ENCODE measurements around the gene ITGA5. TPM values are rescaled to one million over a fixed set of nuclear protein-coding genes. Genes with fewer than 3 reads are reported as not detected.
A peak's percentile ranks its signal among the peaks of the same experiment; 100 is the strongest.

The ITGA5 gene
- total and polyA plus RNA-seq, 9 donors, result 32.6 to 100.0 (median 41.5) TPM

- H3K4me1 ChIP-seq (ENCODE audit: insufficient read depth), result peaks cover 6% of the 10 kb centered on the region
- peak overlapping the region in 1 of 2 donors; percentile 15 for H3K27ac ChIP-seq
- no peaks in the 10 kb centered on the region for H3K27me3 ChIP-seq
- H3K9me3 ChIP-seq, result no peaks in the 10 kb centered on the region
- TF ChIP-seq, protein P1, sequence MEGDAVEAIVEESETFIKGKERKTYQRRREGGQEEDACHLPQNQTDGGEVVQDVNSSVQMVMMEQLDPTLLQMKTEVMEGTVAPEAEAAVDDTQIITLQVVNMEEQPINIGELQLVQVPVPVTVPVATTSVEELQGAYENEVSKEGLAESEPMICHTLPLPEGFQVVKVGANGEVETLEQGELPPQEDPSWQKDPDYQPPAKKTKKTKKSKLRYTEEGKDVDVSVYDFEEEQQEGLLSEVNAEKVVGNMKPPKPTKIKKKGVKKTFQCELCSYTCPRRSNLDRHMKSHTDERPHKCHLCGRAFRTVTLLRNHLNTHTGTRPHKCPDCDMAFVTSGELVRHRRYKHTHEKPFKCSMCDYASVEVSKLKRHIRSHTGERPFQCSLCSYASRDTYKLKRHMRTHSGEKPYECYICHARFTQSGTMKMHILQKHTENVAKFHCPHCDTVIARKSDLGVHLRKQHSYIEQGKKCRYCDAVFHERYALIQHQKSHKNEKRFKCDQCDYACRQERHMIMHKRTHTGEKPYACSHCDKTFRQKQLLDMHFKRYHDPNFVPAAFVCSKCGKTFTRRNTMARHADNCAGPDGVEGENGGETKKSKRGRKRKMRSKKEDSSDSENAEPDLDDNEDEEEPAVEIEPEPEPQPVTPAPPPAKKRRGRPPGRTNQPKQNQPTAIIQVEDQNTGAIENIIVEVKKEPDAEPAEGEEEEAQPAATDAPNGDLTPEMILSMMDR (IDR thresholded peaks at IDR 0.05), result no peak
- TF ChIP-seq EP300 (IDR thresholded peaks at IDR 0.05) (no peak), POLR2A (IDR thresholded peaks at IDR 0.05) (no peak)
- no peaks in the 10 kb centered on the region for H3K36me3 ChIP-seq
- peak; percentile 64 to 80 (median 73) for DNase-seq
- intact Hi-C loops (cut with DNase I), result no loop called here
- WGBS, 3 donors, result 5 to 16% (median 13%) methylated on average over 9 of the region's 9 CpGs
- H3K4me3 ChIP-seq, result no peak overlapping the region
These were observed 13.1 kb upstream of the ITGA5 start for GRCh38 chr12:54431911-54432814.

DNA sequence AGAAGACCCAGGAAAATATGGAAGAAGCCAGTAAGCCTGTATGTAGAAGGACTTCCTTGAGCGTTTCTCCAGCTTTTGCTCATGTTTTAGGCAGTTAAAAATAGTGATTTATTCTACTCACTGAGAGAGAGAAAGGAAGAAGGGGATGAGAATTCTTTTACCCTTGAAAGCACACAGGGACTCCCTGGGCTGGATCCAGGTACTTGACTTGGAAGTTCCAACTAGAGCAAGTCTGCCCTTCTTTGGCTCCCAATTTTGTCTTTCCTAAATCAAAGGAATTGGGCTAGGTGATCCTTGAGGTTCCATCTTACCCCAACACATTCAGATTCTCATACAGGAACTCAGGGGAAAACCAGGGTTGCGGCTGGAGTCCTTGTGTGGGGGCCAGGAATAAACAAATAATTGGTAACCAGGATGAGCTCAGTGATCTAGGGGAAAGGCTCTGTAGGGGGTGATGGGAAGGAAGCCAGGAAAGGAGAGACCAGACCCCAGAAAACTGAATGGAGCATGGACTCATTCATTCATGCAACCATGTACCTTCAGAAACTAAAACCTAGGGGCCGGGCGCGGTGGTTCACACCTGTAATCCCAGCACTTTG, 11.5 kb upstream of the ITGA5 start:
- Histone ChIP-seq H3K27me3 (no peaks in the 10 kb centered on the region), H3K4me1 (ENCODE audit: insufficient read depth) (peaks cover 6% of the 10 kb centered on the region), H3K4me3 (no peak overlapping the region), H3K27ac (no peak overlapping the region), H3K9me3 (no peaks in the 10 kb centered on the region), H3K36me3 (no peaks in the 10 kb centered on the region)
- TF ChIP-seq, protein P1 (IDR thresholded peaks at IDR 0.05), result no peak
- TF ChIP-seq EP300 (IDR thresholded peaks at IDR 0.05), result no peak
- no peak for TF ChIP-seq POLR2A (IDR thresholded peaks at IDR 0.05)
- 86 to 95% (median 94%) methylated on average over 5 of the region's 5 CpGs for whole genome bisulfite sequencing, 3 donors
- no peak for DNase-seq
- intact Hi-C loops (cut with DNase I), result no loop called here

DNA sequence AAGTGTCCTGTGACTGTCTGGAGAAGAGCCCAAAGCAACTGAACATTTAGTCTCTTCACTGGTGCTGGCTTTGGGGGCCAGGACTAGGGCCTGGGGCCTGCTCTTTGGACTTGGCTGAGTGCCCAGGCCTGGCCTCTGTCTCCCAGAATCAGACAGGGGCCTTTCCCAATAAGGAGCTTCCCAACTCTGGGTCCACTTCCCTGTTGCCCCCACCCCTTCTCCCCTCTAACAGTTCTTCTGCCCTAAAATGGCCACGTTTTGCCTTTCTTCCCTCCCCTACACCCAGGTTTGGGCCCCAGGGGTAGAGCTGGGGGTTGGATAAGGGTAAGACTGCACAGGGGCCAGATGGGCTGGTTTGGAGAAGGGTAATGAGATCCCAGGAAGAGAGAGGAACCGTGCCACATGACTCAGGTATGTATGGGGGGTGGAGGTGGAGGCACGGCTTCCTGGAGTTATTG, 10.0 kb upstream of the ITGA5 start:
- no peak overlapping the region for H3K4me3 ChIP-seq
- H3K4me1 ChIP-seq (ENCODE audit: insufficient read depth), result peaks cover 6% of the 10 kb centered on the region
- no peaks in the 10 kb centered on the region for H3K9me3 ChIP-seq
- no peaks in the 10 kb centered on the region for H3K27me3 ChIP-seq
- no peaks in the 10 kb centered on the region for H3K36me3 ChIP-seq
- 71 to 75% (median 74%) methylated on average over 3 of the region's 3 CpGs for WGBS, 3 donors
- intact Hi-C loops (cut with DNase I), result no loop called here
- TF ChIP-seq, protein P1 (IDR thresholded peaks at IDR 0.05), result no peak
- TF ChIP-seq POLR2A (IDR thresholded peaks at IDR 0.05), result no peak
- no peak for TF ChIP-seq EP300 (IDR thresholded peaks at IDR 0.05)
- H3K27ac ChIP-seq, result no peak overlapping the region
- no peak for DNase-seq

- no peak for TF ChIP-seq EP300 (IDR thresholded peaks at IDR 0.05)
- no peak for TF ChIP-seq POLR2A (IDR thresholded peaks at IDR 0.05)
- TF ChIP-seq, protein P1 (IDR thresholded peaks at IDR 0.05), result no peak
- no peaks in the 10 kb centered on the region for H3K36me3 ChIP-seq
- no peak overlapping the region for H3K4me3 ChIP-seq
- H3K27me3 ChIP-seq, result no peaks in the 10 kb centered on the region
- WGBS, 3 donors, result 30 to 43% (median 41%) methylated on average over 13 of the region's 13 CpGs
- DNase-seq, result no peak
- no peaks in the 10 kb centered on the region for H3K9me3 ChIP-seq
- intact Hi-C loops (cut with DNase I), result no loop called here
- H3K4me1 ChIP-seq (ENCODE audit: insufficient read depth), result peaks cover 6% of the 10 kb centered on the region
- no peak overlapping the region for H3K27ac ChIP-seq
These were observed 9.3 kb upstream of the ITGA5 start for GRCh38 chr12:54428050-54429013.
